Measurements from ENCODE around the gene ENPP1. TPM values are rescaled to one million over a fixed set of nuclear protein-coding genes. Genes with fewer than 3 reads are reported as not detected.
A peak's percentile ranks its signal among the peaks of the same experiment; 100 is the strongest.
"Not testable (repeated sequence)": the region's sequence is repeated elsewhere in the genome, so short reads cannot be mapped to it uniquely, and the experiment has no call there.

ENPP1 gene
- total RNA-seq, 2 experiments from 2014 or later, result 0.15 to 0.47 TPM

GRCh38 chr6:131885237-131885636, 77.4 kb downstream of the ENPP1 start:
- no peaks in the 10 kb centered on the region for H3K36me3 Mint-ChIP-seq
- H3K4me3 Mint-ChIP-seq, result no peak overlapping the region
- H3K27me3 Mint-ChIP-seq, result no peaks in the 10 kb centered on the region
- no peak overlapping the region for H3K27ac Mint-ChIP-seq
- CTCF ChIA-PET, result no interaction called here
- ATAC-seq (no peak), DNase-seq (no peak)
- H3K4me1 Mint-ChIP-seq, result no peaks in the 10 kb centered on the region
- H3K9me3 Mint-ChIP-seq (ENCODE audit: low read depth), result no peaks in the 10 kb centered on the region

- no peak for DNase-seq
- H3K4me1 Mint-ChIP-seq, result no peaks in the 10 kb centered on the region
- no peaks in the 10 kb centered on the region for H3K9me3 Mint-ChIP-seq (ENCODE audit: low read depth)
- no peak overlapping the region for H3K27ac Mint-ChIP-seq
- CTCF ChIA-PET, result no interaction called here
- no peak overlapping the region for H3K4me3 Mint-ChIP-seq
- ATAC-seq, result no peak
- no peaks in the 10 kb centered on the region for H3K36me3 Mint-ChIP-seq
- peaks cover 3% of the 10 kb centered on the region for H3K27me3 Mint-ChIP-seq
Measured at GRCh38 chr6:131886517-131886916, 78.7 kb downstream of the ENPP1 start.

GRCh38 chr6:131890091-131890490, 82.3 kb downstream of the ENPP1 start:
- Mint-ChIP-seq H3K9me3 (ENCODE audit: low read depth) (no peaks in the 10 kb centered on the region), H3K4me1 (peaks cover 5% of the 10 kb centered on the region), H3K36me3 (no peaks in the 10 kb centered on the region), H3K4me3 (no peak overlapping the region), H3K27me3 (peaks cover 5% of the 10 kb centered on the region), H3K27ac (no peak overlapping the region)
- CTCF ChIA-PET, result no interaction called here
- DNase-seq (no peak), ATAC-seq (no peak)

- no peak for DNase-seq
- H3K9me3 Mint-ChIP-seq (ENCODE audit: low read depth), result peaks cover 3% of the 10 kb centered on the region
- peaks cover 5% of the 10 kb centered on the region for H3K4me1 Mint-ChIP-seq
- H3K27me3 Mint-ChIP-seq, result peaks cover 10% of the 10 kb centered on the region
- peaks cover 3% of the 10 kb centered on the region for H3K36me3 Mint-ChIP-seq
- CTCF ChIA-PET, result no interaction called here
- H3K27ac Mint-ChIP-seq, result no peak overlapping the region
- ATAC-seq, result no peak
- no peak overlapping the region for H3K4me3 Mint-ChIP-seq
Measured at GRCh38 chr6:131893198-131893597, 85.4 kb downstream of the ENPP1 start.

- CTCF ChIA-PET, result no interaction called here
- Mint-ChIP-seq H3K27ac (no peak overlapping the region), H3K27me3 (peaks cover 16% of the 10 kb centered on the region), H3K9me3 (ENCODE audit: low read depth) (peaks cover 5% of the 10 kb centered on the region), H3K4me3 (no peak overlapping the region), H3K36me3 (peaks cover 3% of the 10 kb centered on the region), H3K4me1 (peaks cover 5% of the 10 kb centered on the region)
- ATAC-seq (no peak), DNase-seq (no peak)
Measured at GRCh38 chr6:131894493-131895424, 86.9 kb downstream of the ENPP1 start.

GRCh38 chr6:131897050-131897435, 89.2 kb downstream of the ENPP1 start:
- DNase-seq, result no peak
- Mint-ChIP-seq H3K36me3 (peaks cover 3% of the 10 kb centered on the region), H3K9me3 (ENCODE audit: low read depth) (peaks cover 5% of the 10 kb centered on the region)

GRCh38 chr6:131897621-131898020, 89.8 kb downstream of the ENPP1 start:
- DNase-seq, result no peak
- Mint-ChIP-seq H3K36me3 (peaks cover 3% of the 10 kb centered on the region), H3K27me3 (peaks cover 24% of the 10 kb centered on the region), H3K4me3 (no peak overlapping the region), H3K27ac (no peak overlapping the region), H3K4me1 (peaks cover 5% of the 10 kb centered on the region), H3K9me3 (ENCODE audit: low read depth) (peaks cover 5% of the 10 kb centered on the region)
- CTCF ChIA-PET, result interaction anchor here (1.4 kb wide), 1 partner anchor 12 kb away, joined by 3 read pairs; no protein-coding TSS in a partner anchor
- no peak for ATAC-seq

More at GRCh38 chr6:131897050-131897435, 89.2 kb downstream of the ENPP1 start:
- CTCF ChIA-PET, result interaction anchor here (0.9 to 1.4 kb wide), 2 partner anchors 13 to 18 kb away, joined by 3 read pairs; no protein-coding TSS in a partner anchor
- ATAC-seq, result no peak
- Mint-ChIP-seq H3K4me1 (peaks cover 5% of the 10 kb centered on the region), H3K4me3 (no peak overlapping the region), H3K27me3 (peaks cover 24% of the 10 kb centered on the region), H3K27ac (no peak overlapping the region)

- ATAC-seq (no peak), DNase-seq (no peak)
- H3K27ac Mint-ChIP-seq, result no peak overlapping the region
- peaks cover 22% of the 10 kb centered on the region for H3K27me3 Mint-ChIP-seq
- H3K36me3 Mint-ChIP-seq, result peaks cover 3% of the 10 kb centered on the region
- H3K4me3 Mint-ChIP-seq, result no peak overlapping the region
- peaks cover 5% of the 10 kb centered on the region for H3K4me1 Mint-ChIP-seq
- H3K9me3 Mint-ChIP-seq (ENCODE audit: low read depth), result peaks cover 5% of the 10 kb centered on the region
- CTCF ChIA-PET, result interaction anchor here (1.4 kb wide), 1 partner anchor 11 kb away, joined by 3 read pairs; no protein-coding TSS in a partner anchor
Measured at GRCh38 chr6:131898718-131899117, 90.9 kb downstream of the ENPP1 start.

- H3K4me1 Mint-ChIP-seq, result no peaks in the 10 kb centered on the region
- DNase-seq (no peak), ATAC-seq (no peak)
- H3K9me3 Mint-ChIP-seq (ENCODE audit: low read depth), result peaks cover 5% of the 10 kb centered on the region
- no peak overlapping the region for H3K4me3 Mint-ChIP-seq
- no peak overlapping the region for H3K27ac Mint-ChIP-seq
- CTCF ChIA-PET, result no interaction called here
- H3K36me3 Mint-ChIP-seq, result peaks cover 3% of the 10 kb centered on the region
- peaks cover 22% of the 10 kb centered on the region for H3K27me3 Mint-ChIP-seq
Measured at GRCh38 chr6:131900231-131900630, 92.4 kb downstream of the ENPP1 start.

GRCh38 chr6:131901326-131901873, 93.6 kb downstream of the ENPP1 start:
- DNase-seq; H3K4me1 Mint-ChIP-seq; H3K4me3 Mint-ChIP-seq; CTCF ChIA-PET; H3K27ac Mint-ChIP-seq; H3K9me3 Mint-ChIP-seq (ENCODE audit: low read depth); ATAC-seq; H3K36me3 Mint-ChIP-seq: not testable (repeated sequence)
- H3K27me3 Mint-ChIP-seq, result peaks cover 21% of the 10 kb centered on the region

- H3K4me3 Mint-ChIP-seq; H3K36me3 Mint-ChIP-seq; H3K27ac Mint-ChIP-seq; DNase-seq; ATAC-seq; CTCF ChIA-PET; H3K9me3 Mint-ChIP-seq (ENCODE audit: low read depth); H3K4me1 Mint-ChIP-seq: not testable (repeated sequence)
- peaks cover 24% of the 10 kb centered on the region for H3K27me3 Mint-ChIP-seq
Measured at GRCh38 chr6:131903734-131904133, 95.9 kb downstream of the ENPP1 start.

- not testable (repeated sequence) for H3K27ac Mint-ChIP-seq; H3K9me3 Mint-ChIP-seq (ENCODE audit: low read depth); H3K36me3 Mint-ChIP-seq; ATAC-seq; DNase-seq; H3K4me3 Mint-ChIP-seq
- CTCF ChIA-PET, result interaction anchor here (1.7 to 2.9 kb wide), 2 partner anchors 9 to 213 kb away, joined by 4 to 22 read pairs; no protein-coding TSS in a partner anchor
- Mint-ChIP-seq H3K27me3 (peaks cover 31% of the 10 kb centered on the region), H3K4me1 (peaks cover 17% of the 10 kb centered on the region)
Measured at GRCh38 chr6:131908787-131909186, 101.0 kb downstream of the ENPP1 start.

GRCh38 chr6:131909408-131910218, 101.8 kb downstream of the ENPP1 start:
- Mint-ChIP-seq H3K36me3 (no peaks in the 10 kb centered on the region), H3K9me3 (ENCODE audit: low read depth) (no peaks in the 10 kb centered on the region), H3K4me1 (peaks cover 17% of the 10 kb centered on the region), H3K27me3 (peaks cover 32% of the 10 kb centered on the region), H3K27ac (peak overlapping the region; percentile 40), H3K4me3 (no peak overlapping the region)
- peak; percentile 81 for DNase-seq
- ATAC-seq, result peak; percentile 92
- CTCF ChIA-PET, result interaction anchor here (0.6 to 2.9 kb wide), 13 partner anchors 9 to 606 kb away, joined by 3 to 22 read pairs (median 4); no protein-coding TSS in a partner anchor
